T-helper 1 cell treated with Interleukin-12 subunit alpha and Interleukin-12 subunit beta and Interleukin-4 antibody, amounts not matched to agents 30 μg/mL and 1 μg/mL, for 36 hours (primary cell): ENCODE results near the gene METRNL.
"Not testable (repeated sequence)": the region's sequence is repeated elsewhere in the genome, so short reads cannot be mapped to it uniquely, and the experiment has no call there.

Experiments
- H3K27ac Mint-ChIP-seq: one replicate; pipeline ENCODE4 v1.8.0; 2021; ENCODE audit warnings: mild to moderate bottlenecking, mixed read lengths
- H3K27me3 Mint-ChIP-seq: one replicate; pipeline ENCODE4 v1.8.0; 2021; ENCODE audit warnings: low read depth, mixed read lengths
- H3K36me3 Mint-ChIP-seq: one replicate; pipeline ENCODE4 v1.8.0; 2021; ENCODE audit warnings: low read depth, mixed read lengths
- H3K4me1 Mint-ChIP-seq: one replicate; pipeline ENCODE4 v1.8.0; 2021; ENCODE audit warnings: low read depth, mixed read lengths
- H3K4me3 Mint-ChIP-seq: one replicate; pipeline ENCODE4 v1.8.0; 2021; ENCODE audit warnings: mild to moderate bottlenecking, moderate library complexity, mixed read lengths
- H3K9me3 Mint-ChIP-seq: one replicate; pipeline ENCODE4 v1.8.0; 2021; ENCODE audit warnings: mixed read lengths

Gene METRNL

GRCh38 chr17:83046448-83047181, 32.8 kb upstream of the METRNL start:
- Mint-ChIP-seq H3K36me3 (peaks cover 42% of the 10 kb centered on the region), H3K4me1 (peaks cover 25% of the 10 kb centered on the region), H3K9me3 (peaks cover 26% of the 10 kb centered on the region), H3K4me3 (peak overlapping the region; percentile 32), H3K27ac (peak overlapping the region; percentile 34), H3K27me3 (no peaks in the 10 kb centered on the region)

GRCh38 chr17:83047182-83047478, 32.3 kb upstream of the METRNL start:
- Mint-ChIP-seq H3K27ac (no peak overlapping the region), H3K4me3 (no peak overlapping the region), H3K4me1 (peaks cover 25% of the 10 kb centered on the region), H3K27me3 (no peaks in the 10 kb centered on the region), H3K9me3 (peaks cover 23% of the 10 kb centered on the region), H3K36me3 (peaks cover 38% of the 10 kb centered on the region)

DNA sequence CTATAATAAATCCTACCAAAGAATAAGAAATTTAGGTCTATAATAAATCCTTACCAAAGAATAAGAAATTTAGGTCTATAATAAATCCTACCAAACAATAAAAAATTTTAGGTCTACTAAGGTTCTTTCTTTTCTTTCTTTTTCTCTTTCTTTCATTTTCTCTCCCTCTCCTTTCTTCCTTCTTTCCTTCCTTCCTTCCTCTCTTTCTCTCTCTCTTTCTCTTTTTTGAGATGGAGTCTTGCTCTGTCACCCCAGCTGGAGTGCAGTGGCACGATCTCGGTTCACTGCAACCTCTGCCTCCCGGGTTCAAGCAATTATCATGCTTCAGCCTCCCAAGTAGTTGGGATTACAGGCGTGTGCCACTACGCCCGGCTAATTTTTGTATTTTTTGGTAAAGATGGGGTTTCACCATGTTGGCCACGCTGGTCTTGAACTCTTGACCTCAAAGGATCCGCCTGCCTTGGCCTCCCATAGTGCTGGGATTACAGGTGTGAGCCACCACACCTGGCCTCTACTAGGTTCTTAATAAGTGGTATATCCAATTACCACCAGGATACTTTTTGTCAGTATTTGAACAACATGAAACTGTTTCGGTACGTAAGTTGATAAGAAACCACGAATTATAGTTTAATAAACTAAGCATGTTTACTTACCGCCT, 31.5 kb upstream of the METRNL start:
- peak overlapping the region; percentile 94 for H3K27ac Mint-ChIP-seq
- peak overlapping the region; percentile 71 for H3K4me3 Mint-ChIP-seq
- H3K27me3 Mint-ChIP-seq, result not testable (repeated sequence)
- H3K36me3 Mint-ChIP-seq, result peaks cover 30% of the 10 kb centered on the region
- H3K9me3 Mint-ChIP-seq, result peaks cover 15% of the 10 kb centered on the region
- peaks cover 25% of the 10 kb centered on the region for H3K4me1 Mint-ChIP-seq

- Mint-ChIP-seq H3K4me1 (peaks cover 24% of the 10 kb centered on the region), H3K27ac (peak overlapping the region; percentile 91), H3K4me3 (peak overlapping the region; percentile 86), H3K9me3 (peaks cover 6% of the 10 kb centered on the region), H3K36me3 (peaks cover 15% of the 10 kb centered on the region), H3K27me3 (no peaks in the 10 kb centered on the region)
Measured at GRCh38 chr17:83050651-83051395, 28.6 kb upstream of the METRNL start.

- peak overlapping the region; percentile 82 for H3K27ac Mint-ChIP-seq
- H3K9me3 Mint-ChIP-seq, result peaks cover 3% of the 10 kb centered on the region
- no peaks in the 10 kb centered on the region for H3K27me3 Mint-ChIP-seq
- peaks cover 21% of the 10 kb centered on the region for H3K4me1 Mint-ChIP-seq
- H3K36me3 Mint-ChIP-seq, result peaks cover 10% of the 10 kb centered on the region
- H3K4me3 Mint-ChIP-seq, result peak overlapping the region; percentile 72
Measured at GRCh38 chr17:83051396-83052240, 27.8 kb upstream of the METRNL start.

GRCh38 chr17:83052241-83052564, 27.2 kb upstream of the METRNL start:
- H3K36me3 Mint-ChIP-seq, result peaks cover 8% of the 10 kb centered on the region

DNA sequence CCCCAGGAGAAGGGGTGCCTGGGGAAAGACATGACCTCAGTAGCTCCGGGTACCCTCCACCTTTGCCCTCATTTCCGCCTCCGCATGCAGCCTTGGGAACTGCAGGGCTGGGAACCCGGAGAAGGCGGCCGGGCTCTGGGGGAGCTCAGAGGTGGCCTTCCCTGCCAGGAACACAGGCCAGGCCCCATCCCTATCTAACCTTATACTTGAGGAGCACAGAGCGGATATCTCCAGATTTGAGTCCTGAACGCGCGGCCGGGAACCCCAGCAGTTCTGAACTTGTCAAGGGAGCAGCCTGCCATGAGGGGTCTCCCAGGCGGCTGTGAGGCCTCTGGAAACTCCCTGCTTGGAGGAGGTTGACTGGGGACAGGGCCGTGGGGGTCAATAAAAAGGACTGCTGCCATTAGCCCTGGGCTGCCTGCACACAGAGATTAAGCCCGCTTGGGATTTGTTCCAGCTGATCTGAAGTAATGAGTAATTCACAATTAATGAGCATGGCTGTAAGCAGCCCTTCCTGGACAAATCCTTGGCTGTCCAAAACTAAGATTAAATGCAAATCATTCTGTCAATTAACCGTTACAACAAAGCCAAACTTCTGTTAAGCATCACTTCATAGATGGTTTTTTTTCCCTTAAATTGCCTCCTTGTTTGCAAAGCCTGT, 26.3 kb upstream of the METRNL start:
- peaks cover 4% of the 10 kb centered on the region for H3K36me3 Mint-ChIP-seq
- H3K4me1 Mint-ChIP-seq, result peaks cover 15% of the 10 kb centered on the region
- H3K4me3 Mint-ChIP-seq, result no peak overlapping the region
- no peaks in the 10 kb centered on the region for H3K27me3 Mint-ChIP-seq
- no peak overlapping the region for H3K27ac Mint-ChIP-seq
- no peaks in the 10 kb centered on the region for H3K9me3 Mint-ChIP-seq

More at GRCh38 chr17:83052241-83052564, 27.2 kb upstream of the METRNL start:
- Mint-ChIP-seq H3K9me3 (no peaks in the 10 kb centered on the region), H3K4me3 (no peak overlapping the region), H3K27me3 (no peaks in the 10 kb centered on the region), H3K27ac (peak overlapping the region; percentile 82), H3K4me1 (peaks cover 19% of the 10 kb centered on the region)

DNA sequence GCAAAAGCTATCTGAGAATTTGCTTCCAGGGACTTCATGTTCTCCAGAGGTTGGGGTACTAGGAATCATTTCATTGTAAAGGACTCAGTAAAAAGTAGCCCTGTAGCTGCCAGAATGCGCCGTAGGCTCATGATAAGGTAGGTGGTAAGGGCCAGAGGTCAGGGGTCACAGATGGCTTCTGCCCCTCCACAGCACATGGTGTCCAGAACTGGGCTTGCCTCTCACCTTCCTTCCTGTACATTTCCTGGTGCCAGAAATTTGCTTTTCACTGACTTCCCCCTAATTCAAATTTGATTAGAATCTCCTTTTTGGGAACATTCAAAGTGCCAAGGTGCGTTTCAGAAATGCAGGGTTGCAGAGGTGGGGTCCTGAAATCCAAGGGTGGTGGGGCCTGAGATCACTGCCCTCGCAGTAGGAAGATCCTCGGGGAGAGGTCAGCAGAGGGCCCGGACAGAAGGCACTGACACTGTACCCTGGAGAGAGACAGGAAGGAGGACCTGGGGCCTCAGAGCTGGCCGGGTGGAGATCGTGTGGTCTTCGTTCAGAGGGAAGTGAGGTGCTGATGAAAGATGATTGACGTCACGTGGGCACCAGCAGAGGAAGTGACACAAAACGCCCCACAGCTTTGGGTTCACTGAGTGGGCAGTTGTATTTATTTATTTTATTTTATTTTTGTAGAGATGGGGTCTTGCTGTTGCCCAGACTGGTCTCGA, 25.5 kb upstream of the METRNL start:
- Mint-ChIP-seq H3K9me3 (no peaks in the 10 kb centered on the region), H3K4me1 (peaks cover 9% of the 10 kb centered on the region), H3K36me3 (peaks cover 2% of the 10 kb centered on the region), H3K27me3 (no peaks in the 10 kb centered on the region), H3K4me3 (no peak overlapping the region), H3K27ac (peak overlapping the region; percentile 11)

GRCh38 chr17:83054518-83055125, 24.8 kb upstream of the METRNL start:
- Mint-ChIP-seq H3K27ac (no peak overlapping the region), H3K9me3 (no peaks in the 10 kb centered on the region), H3K27me3 (no peaks in the 10 kb centered on the region), H3K4me1 (peaks cover 9% of the 10 kb centered on the region), H3K36me3 (peaks cover 2% of the 10 kb centered on the region), H3K4me3 (no peak overlapping the region)

DNA sequence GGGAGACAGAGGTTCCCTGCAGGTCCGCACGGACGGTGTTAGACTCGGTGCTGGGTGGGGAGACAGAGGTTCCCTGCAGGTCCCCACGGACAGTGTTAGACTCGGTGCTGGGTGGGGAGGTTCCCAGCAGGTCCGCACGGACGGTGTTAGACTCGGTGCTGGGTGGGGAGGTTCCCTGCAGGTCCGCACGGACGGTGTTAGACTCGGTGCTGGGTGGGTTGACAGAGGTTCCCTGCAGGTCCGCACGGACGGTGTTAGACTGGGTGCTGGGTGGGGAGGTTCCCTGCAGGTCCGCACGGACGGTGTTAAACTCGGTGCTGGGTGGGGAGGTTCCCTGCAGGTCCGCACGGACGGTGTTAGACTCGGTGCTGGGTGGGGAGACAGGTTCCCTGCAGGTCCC, 24.2 kb upstream of the METRNL start:
- not testable (repeated sequence) for H3K27ac Mint-ChIP-seq, H3K36me3 Mint-ChIP-seq

DNA sequence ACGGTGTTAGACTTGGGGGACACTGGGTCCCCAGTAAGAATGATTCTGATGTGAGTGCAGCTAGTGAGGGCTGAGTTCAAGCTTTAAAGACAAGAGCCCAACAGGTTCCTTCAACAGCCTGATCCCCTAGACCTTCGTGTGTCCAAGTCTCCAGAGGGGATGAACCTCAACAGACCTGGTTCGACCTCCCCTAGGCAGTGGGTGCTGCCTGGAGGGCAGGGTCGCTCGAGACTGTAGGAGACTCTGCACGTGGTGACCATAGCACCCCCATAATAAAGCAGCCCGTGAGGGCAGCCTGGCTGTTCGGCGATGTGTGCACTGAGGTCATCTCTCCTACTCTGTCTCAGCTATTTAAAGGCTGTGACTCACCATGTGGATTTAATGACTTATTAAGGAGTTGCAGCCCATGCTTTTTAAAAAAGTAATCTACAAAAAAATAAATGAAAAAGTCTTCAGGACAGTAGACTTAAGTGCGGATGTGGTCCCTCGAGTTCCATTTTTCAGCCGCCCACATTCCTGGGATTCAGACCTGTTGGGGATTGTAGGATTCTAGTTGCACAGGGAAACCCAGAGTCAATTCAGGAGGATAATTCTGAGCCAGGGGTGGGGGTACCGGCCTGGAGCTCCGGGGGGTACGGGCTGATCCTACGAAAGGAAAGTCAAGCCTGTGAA, 23.4 kb upstream of the METRNL start:
- H3K27me3 Mint-ChIP-seq, result no peaks in the 10 kb centered on the region
- H3K4me1 Mint-ChIP-seq, result peaks cover 3% of the 10 kb centered on the region
- H3K36me3 Mint-ChIP-seq, result no peaks in the 10 kb centered on the region
- H3K9me3 Mint-ChIP-seq, result no peaks in the 10 kb centered on the region
- H3K27ac Mint-ChIP-seq, result no peak overlapping the region
- H3K4me3 Mint-ChIP-seq, result no peak overlapping the region

More for the DNA sequence above, 24.2 kb upstream of the METRNL start:
- H3K4me1 Mint-ChIP-seq, H3K27me3 Mint-ChIP-seq, H3K9me3 Mint-ChIP-seq, H3K4me3 Mint-ChIP-seq: not testable (repeated sequence)

DNA sequence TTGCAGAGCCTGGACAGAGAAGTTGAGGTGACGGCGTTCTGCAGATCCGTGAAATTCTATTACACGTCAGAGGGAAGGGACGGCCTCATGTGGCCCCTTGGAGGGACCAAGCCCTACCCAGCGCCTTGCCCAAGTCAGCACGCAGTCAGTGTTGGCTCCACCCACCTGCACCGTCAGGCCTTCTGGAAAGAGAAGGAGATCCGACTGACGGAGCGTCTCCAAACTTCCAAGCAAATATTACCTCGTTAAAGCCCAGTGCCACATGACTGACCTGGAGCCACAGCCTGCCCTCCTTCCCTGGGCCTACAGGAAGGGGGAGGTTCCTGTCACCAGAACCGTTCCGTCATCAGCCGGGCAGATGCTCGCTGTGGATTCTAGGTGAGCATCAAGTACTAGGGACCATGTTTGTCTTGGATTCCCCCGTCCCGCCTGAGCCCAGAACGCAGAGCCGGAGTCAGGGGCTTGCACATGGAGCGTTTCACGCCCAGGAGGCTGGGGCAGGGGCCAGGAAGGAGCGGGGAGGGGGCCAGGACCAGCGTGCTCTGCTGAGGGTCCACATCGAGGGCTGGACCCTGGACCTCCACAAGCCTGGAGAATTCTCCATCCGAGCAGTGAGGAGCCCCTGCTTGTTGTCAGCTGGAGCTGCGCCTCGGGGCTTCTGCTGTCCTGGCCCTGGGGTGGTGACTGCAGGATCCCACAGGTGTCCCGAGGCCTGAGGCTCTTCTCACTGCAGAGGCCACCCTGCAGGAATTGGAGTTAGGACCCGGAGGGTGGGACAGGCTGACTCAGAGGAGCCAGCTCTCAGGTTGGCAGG, 22.6 kb upstream of the METRNL start:
- H3K36me3 Mint-ChIP-seq, result no peaks in the 10 kb centered on the region
- no peaks in the 10 kb centered on the region for H3K9me3 Mint-ChIP-seq

More for the DNA sequence above, 22.6 kb upstream of the METRNL start:
- Mint-ChIP-seq H3K27ac (no peak overlapping the region), H3K27me3 (peaks cover 4% of the 10 kb centered on the region), H3K4me1 (peaks cover 3% of the 10 kb centered on the region), H3K4me3 (no peak overlapping the region)
